Measurements from ENCODE around the gene USH2A. TPM values are rescaled to one million over a fixed set of nuclear protein-coding genes. Genes with fewer than 3 reads are reported as not detected.

The USH2A gene
- total and polyA plus RNA-seq, 12 donors: 0.03 to 1.9 (median 0.16) TPM; not detected in 3

- intact Hi-C loops (cut with DNase I): no loop called here
- TF ChIP-seq CTCF (IDR thresholded peaks at IDR 0.05) (no peak), POLR2A (IDR thresholded peaks at IDR 0.05) (no peak)
- DNase-seq: no peak
- Histone ChIP-seq H3K9me3 (replicated peaks in 1 of 3) (peaks cover 0 to 12% (median 0%) of the 10 kb centered on the region in 3 donors), H3K27ac (no peak overlapping the region), H3K36me3 (replicated peaks in 1 of 2) (no peaks in the 10 kb centered on the region), H3K4me3 (no peak overlapping the region), H3K4me1 (replicated peaks in 1 of 2) (no peaks in the 10 kb centered on the region), H3K27me3 (no peaks in the 10 kb centered on the region)
These were observed 598.2 kb downstream of the USH2A start for GRCh38 chr1:215825056-215825455.

- no peak overlapping the region for H3K4me3 ChIP-seq
- no peaks in the 10 kb centered on the region for H3K36me3 ChIP-seq (replicated peaks in 1 of 2)
- TF ChIP-seq POLR2A (IDR thresholded peaks at IDR 0.05): no peak
- TF ChIP-seq CTCF (IDR thresholded peaks at IDR 0.05): no peak
- no peak overlapping the region for H3K27ac ChIP-seq
- H3K27me3 ChIP-seq: no peaks in the 10 kb centered on the region
- no peak for DNase-seq
- intact Hi-C loops (cut with DNase I): no loop called here
- peaks cover 0 to 12% (median 0%) of the 10 kb centered on the region in 3 donors for H3K9me3 ChIP-seq (replicated peaks in 1 of 3)
- no peaks in the 10 kb centered on the region for H3K4me1 ChIP-seq (replicated peaks in 1 of 2)
These were observed 599.0 kb downstream of the USH2A start for GRCh38 chr1:215824245-215824644.

GRCh38 chr1:215819114-215819513 is 604.1 kb downstream of the USH2A start:
- no peak for DNase-seq
- no peak overlapping the region for H3K27ac ChIP-seq
- TF ChIP-seq CTCF (IDR thresholded peaks at IDR 0.05) (no peak), POLR2A (IDR thresholded peaks at IDR 0.05) (no peak)
- H3K4me3 ChIP-seq: no peak overlapping the region
- no peaks in the 10 kb centered on the region for H3K36me3 ChIP-seq (replicated peaks in 1 of 2)
- H3K27me3 ChIP-seq: no peaks in the 10 kb centered on the region
- WGBS, 4 donors: 41 to 60% (median 53%) methylated on average over 2 of the region's 2 CpGs
- peaks cover 0 to 12% (median 0%) of the 10 kb centered on the region in 3 donors for H3K9me3 ChIP-seq (replicated peaks in 1 of 3)
- H3K4me1 ChIP-seq (replicated peaks in 1 of 2): no peaks in the 10 kb centered on the region
- intact Hi-C loops (cut with DNase I): no loop called here

- Histone ChIP-seq H3K27ac (no peak overlapping the region), H3K36me3 (replicated peaks in 1 of 2) (no peaks in the 10 kb centered on the region), H3K4me3 (no peak overlapping the region), H3K4me1 (replicated peaks in 1 of 2) (no peaks in the 10 kb centered on the region), H3K27me3 (no peaks in the 10 kb centered on the region), H3K9me3 (replicated peaks in 1 of 3) (no peaks in the 10 kb centered on the region)
- 80 to 94% (median 90%) methylated on average over 1 of the region's 1 CpG for WGBS, 4 donors
- TF ChIP-seq CTCF (IDR thresholded peaks at IDR 0.05): no peak
- no peak for TF ChIP-seq POLR2A (IDR thresholded peaks at IDR 0.05)
- intact Hi-C loops (cut with DNase I): no loop called here
- no peak for DNase-seq
These were observed 615.3 kb downstream of the USH2A start for GRCh38 chr1:215807911-215808436.

Data from adrenal gland (tissue), 12 donors.